ENCODE data around the gene TXK. TPM values are rescaled to one million over a fixed set of nuclear protein-coding genes. Genes with fewer than 3 reads are reported as not detected.

The TXK gene
- total RNA-seq, 4 donors from 2014 or later = 2.6 to 10.0 (median 6.8) TPM

DNA sequence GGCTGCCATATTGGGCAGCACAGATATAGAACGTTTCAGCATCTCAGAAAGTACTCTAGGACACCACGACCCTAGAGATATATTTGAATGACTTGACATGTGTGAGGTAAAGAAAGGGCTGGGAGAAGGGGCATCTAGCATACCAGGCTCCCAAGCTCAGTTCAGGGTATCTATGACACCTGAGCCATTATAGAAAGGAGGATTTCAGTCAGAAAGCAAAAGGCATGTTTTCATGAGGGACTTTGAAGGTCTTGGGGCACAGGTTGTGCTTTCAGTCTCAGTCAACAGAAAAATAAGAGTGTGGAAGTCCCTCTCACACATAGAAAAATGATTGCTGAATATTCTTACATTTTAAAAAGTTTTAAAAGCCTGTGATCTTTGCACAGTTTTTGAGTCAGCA, 65.9 kb downstream of the TXK start:
- 79% methylated on average over 2 of the region's 2 CpGs; no CpG with 5 or more reads in 1 of the 2 donors for WGBS, 2 donors (ENCODE audit: low coverage in 1 of 2)
- DNase-seq = no peak
- Histone ChIP-seq H3K27ac (no peak overlapping the region), H3K9me3 (no peaks in the 10 kb centered on the region), H3K27me3 (no peaks in the 10 kb centered on the region), H3K36me3 (no peaks in the 10 kb centered on the region), H3K4me1 (no peaks in the 10 kb centered on the region), H3K4me3 (no peak overlapping the region)
- no peak for TF ChIP-seq CTCF (IDR thresholded peaks at IDR 0.05)
- TF ChIP-seq POLR2A (IDR thresholded peaks at IDR 0.05) = no peak
- TF ChIP-seq POLR2AphosphoS5 (IDR thresholded peaks at IDR 0.05) = no peak
- no peak for TF ChIP-seq EP300 (IDR thresholded peaks at IDR 0.05; ENCODE audit: low read depth)
- in situ Hi-C loops (cut with MboI; ENCODE audit: low pct_ligation_motif_present in 1 of 4, low pct_unique_long_range_greater_than_20kb in 1 of 4, low sequenced_read_pairs in 3 of 4) = no loop called here
- intact Hi-C loops (cut with DNase I; ENCODE audit: low total_unique reads) = no loop called here

GRCh38 chr4:48067536-48067935, 66.5 kb downstream of the TXK start:
- WGBS, 2 donors (ENCODE audit: low coverage in 1 of 2) = 95 to 100% methylated on average over 2 to 9 of the region's 9 CpGs
- no peaks in the 10 kb centered on the region for H3K9me3 ChIP-seq
- no peak overlapping the region for H3K4me3 ChIP-seq
- H3K27me3 ChIP-seq = no peaks in the 10 kb centered on the region
- no peaks in the 10 kb centered on the region for H3K4me1 ChIP-seq
- H3K36me3 ChIP-seq = no peaks in the 10 kb centered on the region
- in situ Hi-C loops (cut with MboI; ENCODE audit: low pct_ligation_motif_present in 1 of 4, low pct_unique_long_range_greater_than_20kb in 1 of 4, low sequenced_read_pairs in 3 of 4) (no loop called here), intact Hi-C loops (cut with DNase I; ENCODE audit: low total_unique reads) (no loop called here)
- DNase-seq = no peak
- TF ChIP-seq EP300 (IDR thresholded peaks at IDR 0.05; ENCODE audit: low read depth) (no peak), POLR2AphosphoS5 (IDR thresholded peaks at IDR 0.05) (no peak)
- H3K27ac ChIP-seq = no peak overlapping the region

DNA sequence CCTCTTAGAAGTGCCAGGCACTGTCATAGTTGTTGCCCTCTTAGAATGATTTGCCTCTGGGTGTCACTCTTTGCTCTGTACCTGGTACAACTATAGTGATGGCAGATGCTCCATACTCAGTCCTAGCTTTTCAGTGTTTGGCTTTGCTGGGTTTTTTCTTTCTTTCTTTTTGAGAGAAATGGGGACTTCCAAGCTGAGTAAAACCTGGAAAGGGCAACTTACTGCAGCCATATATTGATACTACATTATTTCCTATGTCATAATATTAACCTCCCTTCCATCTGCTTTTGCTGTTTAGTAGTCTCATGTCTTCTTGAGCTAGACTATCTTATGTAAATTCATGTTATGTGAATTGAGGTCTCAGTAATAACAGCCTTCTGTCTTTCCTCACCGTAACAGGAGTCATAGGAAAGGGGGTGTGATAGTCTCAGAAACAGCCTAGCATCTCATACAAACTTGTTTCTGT, 68.4 kb downstream of the TXK start:
- intact Hi-C loops (cut with DNase I; ENCODE audit: low total_unique reads) (no loop called here), in situ Hi-C loops (cut with MboI; ENCODE audit: low pct_ligation_motif_present in 1 of 4, low pct_unique_long_range_greater_than_20kb in 1 of 4, low sequenced_read_pairs in 3 of 4) (no loop called here)
- Histone ChIP-seq H3K27me3 (no peaks in the 10 kb centered on the region), H3K27ac (no peak overlapping the region), H3K4me3 (no peak overlapping the region), H3K9me3 (no peaks in the 10 kb centered on the region), H3K4me1 (no peaks in the 10 kb centered on the region), H3K36me3 (no peaks in the 10 kb centered on the region)
- 82% methylated on average over 1 of the region's 1 CpG; no CpG with 5 or more reads in 1 of the 2 donors for WGBS, 2 donors (ENCODE audit: low coverage in 1 of 2)
- TF ChIP-seq POLR2AphosphoS5 (IDR thresholded peaks at IDR 0.05) = no peak
- no peak for TF ChIP-seq CTCF (IDR thresholded peaks at IDR 0.05)
- TF ChIP-seq POLR2A (IDR thresholded peaks at IDR 0.05) = no peak
- TF ChIP-seq EP300 (IDR thresholded peaks at IDR 0.05; ENCODE audit: low read depth) = no peak
- DNase-seq = no peak

- no peak for DNase-seq
- Histone ChIP-seq H3K4me3 (no peak overlapping the region), H3K27me3 (no peaks in the 10 kb centered on the region), H3K36me3 (no peaks in the 10 kb centered on the region), H3K9me3 (no peaks in the 10 kb centered on the region), H3K4me1 (no peaks in the 10 kb centered on the region), H3K27ac (no peak overlapping the region)
- WGBS, 2 donors (ENCODE audit: low coverage in 1 of 2) = 78% methylated on average over 3 of the region's 3 CpGs; no CpG with 5 or more reads in 1 of the 2 donors
- in situ Hi-C loops (cut with MboI; ENCODE audit: low pct_ligation_motif_present in 1 of 4, low pct_unique_long_range_greater_than_20kb in 1 of 4, low sequenced_read_pairs in 3 of 4) = no loop called here
- intact Hi-C loops (cut with DNase I; ENCODE audit: low total_unique reads) = no loop called here
- TF ChIP-seq EP300 (IDR thresholded peaks at IDR 0.05; ENCODE audit: low read depth) (no peak), CTCF (IDR thresholded peaks at IDR 0.05) (no peak), POLR2A (IDR thresholded peaks at IDR 0.05) (no peak), POLR2AphosphoS5 (IDR thresholded peaks at IDR 0.05) (no peak)
Measured at GRCh38 chr4:48064349-48064748, 69.7 kb downstream of the TXK start.
